Measurements from ENCODE around the gene NPY4R.
"Not testable (repeated sequence)": the region's sequence is repeated elsewhere in the genome, so short reads cannot be mapped to it uniquely, and the experiment has no call there.

Gene NPY4R

GRCh38 chr10:46465765-46466164 is at the start of gene NPY4R:
NPY4R (minus strand) TSS chr10:46465958; CDS start chr10:46462635, 3,323 bp downstream.
- not testable (repeated sequence) for DNase-seq (ENCODE audit: low read depth)

GRCh38 chr10:46515366-46515765 is 49.6 kb upstream of the NPY4R start:
- DNase-seq (ENCODE audit: low read depth) = no peak

- no peak for DNase-seq (ENCODE audit: low read depth)
Measured at GRCh38 chr10:46514899-46515298, 49.1 kb upstream of the NPY4R start.

- no peak for DNase-seq (ENCODE audit: low read depth)
Measured at GRCh38 chr10:46514431-46514861, 48.7 kb upstream of the NPY4R start.

- not testable (repeated sequence) for DNase-seq (ENCODE audit: low read depth)
Measured at GRCh38 chr10:46513333-46513732, 47.6 kb upstream of the NPY4R start.

GRCh38 chr10:46512725-46513124 is 47.0 kb upstream of the NPY4R start:
- not testable (repeated sequence) for DNase-seq (ENCODE audit: low read depth)

GRCh38 chr10:46512002-46512401 is 46.2 kb upstream of the NPY4R start:
- DNase-seq (ENCODE audit: low read depth) = not testable (repeated sequence)

- DNase-seq (ENCODE audit: low read depth) = not testable (repeated sequence)
Measured at GRCh38 chr10:46499990-46500389, 34.2 kb upstream of the NPY4R start.

- not testable (repeated sequence) for DNase-seq (ENCODE audit: low read depth)
Measured at GRCh38 chr10:46498985-46499703, 33.4 kb upstream of the NPY4R start.

- DNase-seq (ENCODE audit: low read depth) = not testable (repeated sequence)
Measured at GRCh38 chr10:46497878-46498277, 32.1 kb upstream of the NPY4R start.

GRCh38 chr10:46497401-46497800 is 31.6 kb upstream of the NPY4R start:
- not testable (repeated sequence) for DNase-seq (ENCODE audit: low read depth)

GRCh38 chr10:46491364-46492114 is 25.8 kb upstream of the NPY4R start:
- not testable (repeated sequence) for DNase-seq (ENCODE audit: low read depth)

- not testable (repeated sequence) for DNase-seq (ENCODE audit: low read depth)
Measured at GRCh38 chr10:46490285-46490684, 24.5 kb upstream of the NPY4R start.

GRCh38 chr10:46486459-46486858 is 20.7 kb upstream of the NPY4R start:
- DNase-seq (ENCODE audit: low read depth) = not testable (repeated sequence)

GRCh38 chr10:46474746-46475320 is 9.1 kb upstream of the NPY4R start:
- DNase-seq (ENCODE audit: low read depth) = not testable (repeated sequence)

GRCh38 chr10:46473758-46474157 is 8.0 kb upstream of the NPY4R start:
- not testable (repeated sequence) for DNase-seq (ENCODE audit: low read depth)

- DNase-seq (ENCODE audit: low read depth) = not testable (repeated sequence)
Measured at GRCh38 chr10:46470134-46470533, 4.4 kb upstream of the NPY4R start.

- not testable (repeated sequence) for DNase-seq (ENCODE audit: low read depth)
Measured at GRCh38 chr10:46468119-46468809, 2.5 kb upstream of the NPY4R start.

GRCh38 chr10:46463608-46464007 is 2.1 kb downstream of the NPY4R start:
- DNase-seq (ENCODE audit: low read depth) = peak; percentile 63

GRCh38 chr10:46462276-46462675 is 3.5 kb downstream of the NPY4R start:
- not testable (repeated sequence) for DNase-seq (ENCODE audit: low read depth)

- not testable (repeated sequence) for DNase-seq (ENCODE audit: low read depth)
Measured at GRCh38 chr10:46459579-46459978, 6.2 kb downstream of the NPY4R start.

- not testable (repeated sequence) for DNase-seq (ENCODE audit: low read depth)
Measured at GRCh38 chr10:46457071-46457470, 8.7 kb downstream of the NPY4R start.
